B cell (primary cell): ENCODE data around the gene OR2F2. TPM values are rescaled to one million over a fixed set of nuclear protein-coding genes. Genes with fewer than 3 reads are reported as not detected.

Source experiments
- ATAC-seq: fragments of 200-7000 bp; cut with Tn5 transposase; one replicate; pipeline ENCODE4 v1.10.0; 2021; ENCODE audit warnings: low read depth, mild to moderate bottlenecking, moderate number of reproducible peaks, moderate library complexity
- CTCF ChIA-PET: fragments of 350-600 bp; sonication (Branson Sonifier 250); formaldehyde crosslinking; loops from one replicate; lab custom pipeline; 2021; ENCODE audit warnings: antibody characterized with exemption, inconsistent platforms; lab: Charles Lee
- POLR2A ChIA-PET: fragments of 350-600 bp; sonication (Branson Sonifier 250); formaldehyde crosslinking; loops from one replicate; lab custom pipeline; 2021; ENCODE audit warnings: antibody characterized with exemption; lab: Charles Lee
- DNase-seq: peaks from one replicate; pipeline ENCODE4 v3.0.0; 2013
- H2AFZ ChIP-seq: 2 replicates; pipeline ENCODE4 v1.6.1; 2012; ENCODE audit warnings: mild to moderate bottlenecking, low read depth, low read length; ENCODE audit not compliant: insufficient read depth, poor library complexity, severe bottlenecking
- H3K27ac ChIP-seq, 2 donors: 1 replicate in 1 of 2; 2 replicates in 1 of 2; pipeline ENCODE4 v1.5.1; 2012 to 2013; ENCODE audit warnings: low read length in 2 of 2, mild to moderate bottlenecking in 2 of 2, moderate library complexity in 1 of 2
- H3K27me3 ChIP-seq, 4 experiments: fragments of 200-600 bp in 1 of 4; sonication (generic) in 1 of 4; replicated peaks in 1 of 4; 1 replicate in 2 of 4; 2 replicates in 2 of 4; pipeline versions ENCODE4 v1.6.1 to v1.7.0; 2013 to 2016; ENCODE audit warnings: low read length in 3 of 4, mild to moderate bottlenecking in 2 of 4, mixed read lengths in 1 of 4, moderate library complexity in 1 of 4; ENCODE audit not compliant: insufficient read depth in 4 of 4, control insufficient read depth in 3 of 4; ENCODE audit errors: control extremely low read depth in 1 of 4
- H3K36me3 ChIP-seq, 2 experiments: replicated peaks in 1 of 2; 1 replicate in 1 of 2; 2 replicates in 1 of 2; pipeline versions ENCODE4 v1.6.1 to v1.7.1; 2013; ENCODE audit warnings: low read length in 1 of 2; ENCODE audit not compliant: insufficient read depth in 2 of 2, control insufficient read depth in 1 of 2; ENCODE audit errors: control extremely low read depth in 1 of 2, extremely low read depth in 1 of 2
- H3K4me1 ChIP-seq, 2 donors: fragments of 200-600 bp in 1 of 2; sonication (generic) in 1 of 2; 1 replicate in 1 of 2; 2 replicates in 1 of 2; pipeline versions ENCODE4 v1.5.1 to v1.6.1; 2013 to 2017; ENCODE audit warnings: low read length in 2 of 2; ENCODE audit not compliant: control insufficient read depth in 2 of 2, insufficient read depth in 2 of 2
- H3K4me2 ChIP-seq: replicated peaks from 2 replicates; pipeline ENCODE3; 2012; ENCODE audit warnings: mild to moderate bottlenecking, low read depth, low read length; ENCODE audit not compliant: poor library complexity, severe bottlenecking
- H3K4me3 ChIP-seq, 5 experiments: fragments of 200-600 bp in 1 of 5; sonication (generic) in 1 of 5; 1 replicate in 3 of 5; 2 replicates in 2 of 5; pipeline versions ENCODE4 v1.5.1 to v1.7.0; 2011 to 2016; ENCODE audit warnings: low read length in 4 of 5, mild to moderate bottlenecking in 4 of 5, low read depth in 2 of 5, control low read depth in 1 of 5, moderate library complexity in 1 of 5; ENCODE audit not compliant: insufficient read depth in 1 of 5; ENCODE audit errors: control extremely low read depth in 1 of 5, extremely low read depth in 1 of 5
- H3K79me2 ChIP-seq: fragments of 200-600 bp; sonication (generic); one replicate; pipeline ENCODE4 v1.6.0; 2016; ENCODE audit warnings: low read length; ENCODE audit not compliant: control insufficient read depth, insufficient read depth
- H3K9ac ChIP-seq: fragments of 200-600 bp; sonication (generic); 2 replicates; pipeline ENCODE4 v1.6.1; 2017; ENCODE audit warnings: mild to moderate bottlenecking, low read length, moderate library complexity
- H3K9me3 ChIP-seq, 3 donors: one replicate each; pipeline versions ENCODE4 v1.6.1 to v1.7.1; 2013; ENCODE audit warnings: low read length in 2 of 3; ENCODE audit not compliant: control insufficient read depth in 2 of 3, insufficient read depth in 1 of 3; ENCODE audit errors: control extremely low read depth in 1 of 3
- H4K20me1 ChIP-seq: 2 replicates; pipeline ENCODE4 v1.6.0; 2012; ENCODE audit warnings: mild to moderate bottlenecking, low read length; ENCODE audit not compliant: insufficient read depth, control insufficient read depth, poor library complexity, severe bottlenecking
- H3K27ac Mint-ChIP-seq: one replicate; pipeline ENCODE4 v1.8.0; 2021; ENCODE audit warnings: mixed read lengths
- H3K27me3 Mint-ChIP-seq: one replicate; pipeline ENCODE4 v1.8.0; 2021; ENCODE audit warnings: mixed read lengths
- H3K4me1 Mint-ChIP-seq: one replicate; pipeline ENCODE4 v1.8.0; 2021; ENCODE audit warnings: mixed read lengths
- H3K4me3 Mint-ChIP-seq: one replicate; pipeline ENCODE4 v1.8.0; 2021; ENCODE audit warnings: mixed read lengths
- H3K9me3 Mint-ChIP-seq: one replicate; pipeline ENCODE4 v1.8.0; 2022; ENCODE audit warnings: mixed read lengths; ENCODE audit not compliant: insufficient read depth
- CTCF ChIP-seq: fragments of 200-600 bp; IDR thresholded peaks from one replicate; pipeline ENCODE4 v1.8.0; 2022; ENCODE audit warnings: antibody characterized with exemption, mild to moderate bottlenecking
- EZH2 ChIP-seq: IDR thresholded peaks from 2 replicates; pipeline ENCODE4 v1.6.1; 2012; ENCODE audit warnings: borderline replicate concordance, low read depth, mild to moderate bottlenecking, moderate library complexity, low read length; ENCODE audit not compliant: insufficient read depth, poor library complexity, severe bottlenecking
- WGBS: methylation state at CpG from one replicate; pipeline ENCODE4 v1.1.5; 2013; ENCODE audit warnings: missing lambda C conversion rate; ENCODE audit not compliant: insufficient coverage; 5-methylcytosine and 5-hydroxymethylcytosine counted together
- intact Hi-C: fragments of 100-400 bp; cut with micrococcal nuclease; formaldehyde crosslinking; loops from one replicate; pipeline ENCODE4 v1.10.0; 2022
- polyA plus RNA-seq: library from polyadenylated mRNA; depleted of rRNA; stranded (reverse); fragments of >200 nt; gene quantifications from 2 replicates; pipeline ENCODE4 v1.2.3, GENCODE V29; 2012
- total RNA-seq, 2 donors: library from RNA; stranded (reverse); fragments of 120-200 nt in 1 of 2; gene quantifications; 1 replicate in 1 of 2; 2 replicates in 1 of 2; pipeline versions ENCODE4 v1.2.3 to v1.2.4, GENCODE V29; 2013 to 2022

OR2F2 gene
- total and polyA plus RNA-seq, 2 donors (not counting 1 experiment from before 2014, with no cell fraction given) = not detected

- Mint-ChIP-seq H3K4me3 (no peak overlapping the region), H3K9me3 (no peaks in the 10 kb centered on the region), H3K27me3 (peaks cover 19% of the 10 kb centered on the region), H3K4me1 (no peaks in the 10 kb centered on the region), H3K27ac (no peak overlapping the region)
- Histone ChIP-seq H3K36me3 (no peaks in the 10 kb centered on the region), H3K79me2 (no peaks in the 10 kb centered on the region), H3K4me2 (no peak overlapping the region), H3K9ac (no peak overlapping the region), H3K4me1 (no peaks in the 10 kb centered on the region), H3K27me3 (peaks cover 0 to 5% (median 0%) of the 10 kb centered on the region in 4 experiments), H4K20me1 (no peaks in the 10 kb centered on the region), H3K27ac (no peak overlapping the region), H3K9me3 (no peaks in the 10 kb centered on the region), H3K4me3 (no peak overlapping the region), H2AFZ (no peak overlapping the region)
- ChIA-PET POLR2A (no interaction called here), CTCF (no interaction called here)
- intact Hi-C loops = no loop called here
- WGBS = no CpG with 5 or more reads among the region's 2 CpGs
- ATAC-seq = no peak
- TF ChIP-seq CTCF (no peak), EZH2 (no peak)
- no peak for DNase-seq
Observed at GRCh38 chr7:143947111-143947510, 12.1 kb downstream of the OR2F2 start.

- Histone ChIP-seq H3K79me2 (no peaks in the 10 kb centered on the region), H3K4me2 (no peak overlapping the region), H4K20me1 (no peaks in the 10 kb centered on the region), H3K27me3 (peaks cover 0 to 5% (median 0%) of the 10 kb centered on the region in 4 experiments), H3K9me3 (no peaks in the 10 kb centered on the region), H3K4me3 (no peak overlapping the region), H3K27ac (no peak overlapping the region), H2AFZ (no peak overlapping the region), H3K9ac (no peak overlapping the region), H3K4me1 (no peaks in the 10 kb centered on the region), H3K36me3 (no peaks in the 10 kb centered on the region)
- ATAC-seq = no peak
- no peaks in the 10 kb centered on the region for H3K4me1 Mint-ChIP-seq
- CTCF ChIA-PET = no interaction called here
- no peak overlapping the region for H3K27ac Mint-ChIP-seq
- POLR2A ChIA-PET = no interaction called here
- no peaks in the 10 kb centered on the region for H3K9me3 Mint-ChIP-seq
- peaks cover 27% of the 10 kb centered on the region for H3K27me3 Mint-ChIP-seq
- no CpG with 5 or more reads among the region's 2 CpGs for WGBS
- intact Hi-C loops = no loop called here
- H3K4me3 Mint-ChIP-seq = no peak overlapping the region
- no peak for DNase-seq
- no peak for TF ChIP-seq EZH2
- no peak for TF ChIP-seq CTCF
Observed at GRCh38 chr7:143948733-143949132, 13.7 kb downstream of the OR2F2 start.
